Measurements from ENCODE around the gene RAB10. TPM values are rescaled to one million over a fixed set of nuclear protein-coding genes. Genes with fewer than 3 reads are reported as not detected.

The RAB10 gene
- total RNA-seq, 1 experiment from 2014 or later = 167 TPM

- peaks cover 23% of the 10 kb centered on the region; the same call in 1 of the 2 replicates for H4K20me1 ChIP-seq (ENCODE audit: insufficient read depth)
- DNase-seq (ENCODE audit: low read depth, low spot score) = no peak
Observed at GRCh38 chr2:26075173-26075572, 41.3 kb downstream of the RAB10 start.

More at GRCh38 chr2:26075173-26075572, 41.3 kb downstream of the RAB10 start:
- BruUV-seq (replicated peaks) = no TSS peak
- H3K4me2 ChIP-seq (ENCODE audit: low read length) = no peak overlapping the region
- ChIA-PET POLR2A (no interaction called here), RAD21 (ENCODE audit: low non-redundant PET in 1 of 2, low total read pairs in 2 of 2, uncharacterized antibody in 2 of 2, unreplicated experiment in 2 of 2) (no interaction called here), CTCF (interaction anchor here (1.1 kb wide), 1 partner anchor 13 kb away, joined by 4 read pairs; no protein-coding TSS in a partner anchor)
- peaks cover 0 to 11% of the 10 kb centered on the region in 2 experiments; a peak in 1 of 4 replicates for H3K36me3 ChIP-seq (ENCODE audit: control insufficient read depth in 1 of 2, insufficient read depth in 2 of 2, low read length in 2 of 2)
- no peak for ATAC-seq
- H3K9ac ChIP-seq (ENCODE audit: low read length) = no peak overlapping the region
- no peak overlapping the region for H3K27ac ChIP-seq (ENCODE audit: low read depth, low read length)
- no peak overlapping the region for H2AFZ ChIP-seq (ENCODE audit: low read depth, low read length, poor library complexity, severe bottlenecking)
- no peaks in the 10 kb centered on the region for H3K27me3 ChIP-seq (ENCODE audit: insufficient read depth, low read length)
- no peaks in the 10 kb centered on the region for H3K9me2 ChIP-seq (ENCODE audit: insufficient read depth)
- H3K79me2 ChIP-seq (ENCODE audit: insufficient read depth, low read length) = peaks cover 100% of the 10 kb centered on the region
- no peak for TF ChIP-seq YY1 (IDR thresholded peaks at IDR 0.05; ENCODE audit: extremely low read depth, insufficient replicate concordance, low read depth, low read length)
- TF ChIP-seq SP1 (IDR thresholded peaks at IDR 0.05; ENCODE audit: low read depth) = no peak
- no peak for TF ChIP-seq EGR1 (IDR thresholded peaks at IDR 0.05; ENCODE audit: low read depth)
- no peak for TF ChIP-seq POLR2A (IDR thresholded peaks at IDR 0.05; ENCODE audit: borderline replicate concordance, extremely low read depth, insufficient read depth, insufficient read length)
- no peak for TF ChIP-seq SRF (IDR thresholded peaks at IDR 0.05; ENCODE audit: low read depth)
- no peak for TF ChIP-seq POLR2AphosphoS5 (IDR thresholded peaks at IDR 0.05; ENCODE audit: low read depth, low read length)
- TF ChIP-seq TCF7L2 (IDR thresholded peaks at IDR 0.05; ENCODE audit: borderline replicate concordance, extremely low read depth, insufficient read depth, insufficient read length) = no peak
- no peak for TF ChIP-seq FOSL1 (IDR thresholded peaks at IDR 0.05; ENCODE audit: low read depth)
- no peak for TF ChIP-seq ZBTB33 (IDR thresholded peaks at IDR 0.05; ENCODE audit: extremely low read depth, insufficient replicate concordance, low read length)
- no peak for TF ChIP-seq RAD21 (IDR thresholded peaks at IDR 0.05; ENCODE audit: low read depth)
- TF ChIP-seq REST (IDR thresholded peaks at IDR 0.05; ENCODE audit: low read depth) = no peak
- TF ChIP-seq MAX (IDR thresholded peaks at IDR 0.05) = no peak
- H3K4me1 ChIP-seq (ENCODE audit: control insufficient read depth in 1 of 2, insufficient read depth in 2 of 2, low read length in 2 of 2) = peaks cover 11 to 31% of the 10 kb centered on the region in 2 experiments; a peak in 3 of 4 replicates
- no peaks in the 10 kb centered on the region for H3K9me3 ChIP-seq (ENCODE audit: control insufficient read depth in 1 of 2, insufficient read depth in 1 of 2, low read depth in 1 of 2, low read length in 2 of 2)
- H3K4me3 ChIP-seq (replicated peaks in 1 of 2; ENCODE audit: low read depth in 1 of 2, low read length in 2 of 2) = no peak overlapping the region
- intact Hi-C loops (cut with micrococcal nuclease) = no loop called here

Measured in HCT116 (cell line).